ENCODE data around the gene C1QTNF1.

C1QTNF1 gene

DNA sequence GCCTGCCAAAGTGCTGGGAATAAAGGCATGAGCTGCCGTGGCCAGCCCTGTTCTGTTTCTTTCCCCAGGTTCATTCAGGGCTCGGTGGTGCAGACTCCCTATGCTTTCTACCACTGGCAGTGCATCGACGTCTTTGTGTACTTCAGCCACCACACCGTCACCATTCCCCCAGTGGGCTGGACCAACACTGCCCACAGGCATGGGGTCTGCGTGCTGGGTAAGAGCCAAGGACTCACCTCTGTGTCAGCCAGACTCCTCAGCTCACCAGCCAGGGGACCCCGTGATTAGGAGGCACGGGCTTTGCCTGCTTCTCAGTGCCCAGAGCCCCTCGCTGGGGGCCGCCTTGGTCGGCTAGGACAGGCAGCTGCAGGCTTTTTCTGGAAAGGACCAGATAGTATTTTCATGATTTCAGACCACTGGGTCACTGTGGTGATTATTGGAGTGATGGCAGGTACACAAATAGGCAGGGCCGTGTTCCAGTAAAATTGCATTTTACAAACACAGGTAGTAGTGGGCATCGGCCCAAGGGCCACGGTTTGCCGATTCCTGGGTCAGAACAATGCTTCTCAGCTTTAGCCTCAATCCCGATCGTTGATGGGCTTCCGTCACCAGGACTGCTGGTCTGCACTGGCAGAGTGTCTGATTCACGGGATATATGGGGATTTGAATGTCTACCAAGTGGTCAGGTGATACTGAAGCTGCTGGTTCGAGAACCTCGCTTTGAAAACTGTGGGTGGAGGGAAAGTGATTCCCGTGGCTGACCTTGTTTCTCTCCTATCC is 55.6 kb downstream of the C1QTNF1 start:
- no peak for DNase-seq (ENCODE audit: low read depth in 2 of 2)

GRCh38 chr17:79080349-79080748 is 56.4 kb downstream of the C1QTNF1 start:
- no peak for DNase-seq (ENCODE audit: low read depth in 2 of 2)

GRCh38 chr17:79080761-79081290 is 56.9 kb downstream of the C1QTNF1 start:
- no peak for DNase-seq (ENCODE audit: low read depth in 2 of 2)

- DNase-seq (ENCODE audit: low read depth in 2 of 2) = no peak
These were observed 57.8 kb downstream of the C1QTNF1 start for GRCh38 chr17:79081571-79082276.

DNA sequence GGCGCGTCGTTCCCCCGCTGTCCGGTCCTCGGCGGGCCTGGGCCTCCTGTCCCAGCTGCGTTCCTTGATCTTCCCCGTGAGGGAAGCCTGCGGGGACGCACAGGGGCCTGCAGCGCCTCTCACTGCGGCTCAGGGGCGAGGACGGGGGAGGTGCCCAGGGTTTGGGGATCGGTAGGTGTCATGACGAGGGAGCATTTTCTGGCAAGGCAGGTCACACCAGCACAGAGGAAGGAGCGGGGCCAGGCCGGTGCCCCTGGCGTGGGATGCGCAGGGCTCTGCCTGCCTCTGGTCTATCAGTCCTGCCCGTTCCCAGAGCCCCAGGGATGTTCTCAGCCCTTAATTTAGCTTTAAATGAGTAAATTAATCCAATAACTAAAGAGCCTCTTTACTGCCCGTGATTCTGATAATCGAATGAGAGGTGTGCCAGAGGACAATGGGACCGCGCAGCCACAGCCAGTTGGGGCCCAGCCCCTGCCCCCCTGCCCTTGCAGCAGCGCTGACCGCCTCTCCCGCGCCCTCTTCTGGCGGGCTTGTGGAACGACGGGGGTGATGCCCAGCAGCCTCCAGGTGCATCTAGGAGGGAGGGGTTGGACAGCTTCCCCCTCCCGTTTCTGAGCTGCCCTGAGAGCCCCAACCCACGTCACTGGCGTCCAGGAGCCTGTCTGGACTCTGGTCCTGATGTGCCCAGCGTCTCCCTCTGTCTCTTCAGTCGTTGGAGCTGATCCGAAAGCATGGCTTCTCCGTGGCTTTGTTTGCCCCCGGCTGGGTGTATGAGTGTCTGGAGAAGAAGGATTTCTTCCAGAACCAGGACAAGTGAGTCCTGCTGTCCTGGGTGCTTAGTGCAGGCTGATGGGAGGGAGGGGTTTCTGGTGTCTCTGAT is 58.6 kb downstream of the C1QTNF1 start:
- peak; percentile 29 to 38 for DNase-seq (ENCODE audit: low read depth in 2 of 2)

DNA sequence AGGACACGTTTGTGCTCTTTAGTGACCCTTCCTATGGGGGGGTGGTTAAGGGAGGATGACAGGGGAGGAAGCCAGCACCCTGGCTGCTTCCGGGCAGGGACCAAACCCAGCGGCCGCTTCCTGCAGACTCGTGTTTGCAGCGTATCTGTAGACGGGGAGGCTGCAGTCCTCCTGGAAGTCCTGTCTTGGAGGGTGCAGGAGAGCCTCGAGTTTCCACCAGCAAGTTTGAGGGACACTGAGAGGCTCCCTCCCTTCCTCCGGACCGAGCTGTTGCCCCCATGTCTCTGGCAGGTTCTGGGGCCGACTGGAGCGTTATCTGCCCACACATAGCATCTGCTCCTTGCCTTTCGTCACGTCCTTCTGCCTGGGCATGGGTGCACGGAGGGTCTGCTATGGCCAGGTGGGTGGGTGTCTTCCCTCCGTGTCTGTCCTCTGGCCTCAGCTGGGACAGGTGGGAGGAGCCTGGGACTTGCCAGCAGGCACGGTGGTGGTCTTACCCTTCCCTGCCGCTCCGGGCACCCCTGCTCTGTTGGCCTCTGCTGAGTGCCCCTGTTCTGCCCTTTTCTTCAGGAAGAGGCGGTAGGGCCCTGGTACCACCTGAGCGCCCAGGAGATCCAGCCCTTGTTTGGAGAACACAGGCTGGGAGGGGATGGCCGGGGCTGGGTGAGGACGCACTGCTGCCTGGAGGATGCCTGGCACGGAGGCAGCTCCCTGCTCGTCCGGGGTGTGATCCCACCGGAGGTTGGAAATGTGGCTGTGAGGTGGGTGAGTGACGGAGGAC is 59.4 kb downstream of the C1QTNF1 start:
- no peak for DNase-seq (ENCODE audit: low read depth in 2 of 2)

DNA sequence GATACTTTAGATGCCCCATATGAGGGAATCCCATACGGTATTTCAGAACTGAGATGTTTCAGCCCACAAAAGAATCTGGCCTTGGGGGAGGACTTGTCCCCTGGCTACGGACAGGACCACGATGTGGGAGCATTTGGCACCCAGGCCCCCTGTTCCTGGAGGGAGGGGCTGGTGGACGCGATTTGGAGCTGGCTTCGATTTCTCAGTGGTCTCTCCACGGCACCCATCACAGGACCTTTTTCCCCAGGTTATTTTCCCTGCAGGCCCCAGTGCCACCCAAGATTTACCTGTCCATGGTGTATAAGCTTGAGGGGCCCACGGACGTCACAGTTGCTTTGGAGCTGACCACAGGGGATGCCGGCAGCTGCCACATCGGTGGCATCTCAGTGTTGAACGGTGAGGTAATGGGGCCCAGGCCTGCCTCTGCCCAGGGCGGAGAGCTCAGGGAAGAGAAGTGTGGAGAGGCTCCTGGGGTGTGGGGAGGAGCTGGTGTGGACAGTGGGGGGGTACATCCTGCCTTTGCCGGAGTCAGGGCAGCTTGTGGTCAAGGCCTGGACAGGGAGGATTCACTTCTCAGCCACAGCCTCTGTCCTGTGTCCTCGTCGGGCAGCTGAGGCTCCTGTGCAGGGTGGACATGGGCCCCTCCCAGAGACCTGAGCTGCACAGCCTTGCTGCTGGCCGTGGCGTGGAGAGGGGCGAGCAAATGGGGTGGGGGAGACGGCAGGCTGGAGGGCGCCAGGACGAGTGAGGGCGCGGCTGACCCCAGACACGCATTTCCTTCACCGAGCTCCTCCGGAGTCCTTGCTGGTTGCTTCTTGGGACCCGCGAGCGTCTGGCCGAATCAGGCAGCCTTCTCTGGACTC is 60.6 kb downstream of the C1QTNF1 start:
- DNase-seq (ENCODE audit: low read depth in 2 of 2) = no peak

GRCh38 chr17:79085154-79085920 is 61.4 kb downstream of the C1QTNF1 start:
- no peak for DNase-seq (ENCODE audit: low read depth in 2 of 2)

DNA sequence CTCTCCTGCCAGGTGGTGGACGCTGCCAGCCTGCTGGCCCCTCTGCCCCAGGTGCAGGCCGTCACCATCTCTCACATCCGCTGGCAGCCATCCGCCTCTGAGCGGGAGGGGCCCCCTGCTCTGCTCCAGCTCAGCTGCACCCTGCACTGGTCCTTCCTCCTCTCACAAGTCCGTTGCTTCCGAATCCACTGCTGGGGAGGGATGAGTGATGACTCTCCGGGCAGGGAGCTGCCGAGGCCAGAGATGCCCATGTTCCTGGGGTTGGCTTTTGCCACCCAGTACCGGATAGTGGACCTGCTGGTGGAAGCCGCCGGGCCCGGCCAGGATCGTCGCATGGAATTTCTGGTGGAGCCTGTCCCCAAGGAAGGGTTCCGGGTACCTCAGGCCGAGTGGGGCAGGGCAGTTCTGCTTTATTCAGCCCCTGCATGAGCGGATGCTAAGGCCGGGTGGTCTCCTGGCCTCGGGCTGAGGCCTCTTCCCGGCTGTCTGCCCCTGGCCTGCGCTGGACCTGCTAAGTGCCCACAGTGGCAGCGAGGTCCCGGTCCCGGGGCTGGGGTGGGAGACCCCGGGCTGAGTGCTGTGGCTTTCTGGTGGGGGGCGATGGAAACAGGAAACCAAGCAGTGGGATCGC is 62.1 kb downstream of the C1QTNF1 start:
- DNase-seq (ENCODE audit: low read depth in 2 of 2) = no peak

GRCh38 chr17:79086609-79087427 is 62.8 kb downstream of the C1QTNF1 start:
- DNase-seq (ENCODE audit: low read depth in 2 of 2) = no peak

DNA sequence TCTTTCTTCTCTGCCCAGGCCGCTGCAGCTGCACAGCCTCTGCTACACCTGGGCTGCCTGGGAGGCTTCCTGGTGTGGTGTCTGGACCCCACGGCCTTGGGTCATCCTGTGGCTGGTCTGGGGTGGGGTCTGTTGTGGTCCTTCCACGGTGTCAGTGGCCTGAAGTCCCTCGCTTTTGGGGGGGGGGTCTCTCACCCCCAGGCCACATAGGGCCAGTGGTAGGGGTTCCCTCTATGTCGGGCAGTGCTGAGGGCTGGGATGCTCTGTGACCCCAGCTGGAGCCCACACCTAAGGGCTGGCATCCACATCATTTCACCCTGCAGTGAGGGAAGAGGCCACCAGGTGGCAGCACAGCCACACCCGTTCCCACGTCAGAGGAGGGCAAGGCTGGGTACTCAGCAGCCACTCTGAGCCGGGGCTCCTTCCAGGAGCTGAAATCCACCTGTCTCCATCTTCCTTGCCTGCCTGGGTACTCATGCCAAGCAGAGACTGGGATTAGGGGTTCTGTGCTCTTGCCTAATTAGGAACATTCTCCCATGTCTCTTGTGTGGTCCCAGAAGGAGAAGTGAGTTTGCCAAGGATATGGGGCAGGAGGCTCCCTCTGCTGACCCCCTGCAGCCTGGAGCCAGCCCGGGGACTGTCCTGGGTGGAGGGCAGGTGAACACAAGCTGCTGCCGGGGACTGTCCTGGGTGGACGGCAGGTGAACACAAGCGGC is 63.6 kb downstream of the C1QTNF1 start:
- DNase-seq (ENCODE audit: low read depth in 2 of 2) = peak; percentile 61 to 82

GRCh38 chr17:79088247-79088996 is 64.5 kb downstream of the C1QTNF1 start:
- no peak for DNase-seq (ENCODE audit: low read depth in 2 of 2)

DNA sequence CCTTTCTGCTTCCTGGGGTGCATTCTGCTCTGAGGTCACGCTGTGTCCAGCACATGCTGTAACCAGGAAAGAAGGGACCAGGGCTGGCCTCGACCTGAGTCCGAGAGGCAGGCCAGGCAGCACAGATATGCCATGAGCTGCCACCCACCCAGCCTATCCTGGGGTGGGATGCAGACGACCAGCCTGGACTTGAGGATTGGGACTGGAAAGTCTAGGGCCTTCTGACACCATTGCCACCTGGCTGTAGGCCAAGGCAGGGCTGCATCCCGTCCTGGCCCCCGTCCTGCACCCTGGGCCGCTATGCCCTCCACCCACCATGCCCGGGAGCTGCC is 65.0 kb downstream of the C1QTNF1 start:
- DNase-seq (ENCODE audit: low read depth in 2 of 2) = no peak

GRCh38 chr17:79089720-79090442 is 65.9 kb downstream of the C1QTNF1 start:
- DNase-seq (ENCODE audit: low read depth in 2 of 2) = no peak

DNA sequence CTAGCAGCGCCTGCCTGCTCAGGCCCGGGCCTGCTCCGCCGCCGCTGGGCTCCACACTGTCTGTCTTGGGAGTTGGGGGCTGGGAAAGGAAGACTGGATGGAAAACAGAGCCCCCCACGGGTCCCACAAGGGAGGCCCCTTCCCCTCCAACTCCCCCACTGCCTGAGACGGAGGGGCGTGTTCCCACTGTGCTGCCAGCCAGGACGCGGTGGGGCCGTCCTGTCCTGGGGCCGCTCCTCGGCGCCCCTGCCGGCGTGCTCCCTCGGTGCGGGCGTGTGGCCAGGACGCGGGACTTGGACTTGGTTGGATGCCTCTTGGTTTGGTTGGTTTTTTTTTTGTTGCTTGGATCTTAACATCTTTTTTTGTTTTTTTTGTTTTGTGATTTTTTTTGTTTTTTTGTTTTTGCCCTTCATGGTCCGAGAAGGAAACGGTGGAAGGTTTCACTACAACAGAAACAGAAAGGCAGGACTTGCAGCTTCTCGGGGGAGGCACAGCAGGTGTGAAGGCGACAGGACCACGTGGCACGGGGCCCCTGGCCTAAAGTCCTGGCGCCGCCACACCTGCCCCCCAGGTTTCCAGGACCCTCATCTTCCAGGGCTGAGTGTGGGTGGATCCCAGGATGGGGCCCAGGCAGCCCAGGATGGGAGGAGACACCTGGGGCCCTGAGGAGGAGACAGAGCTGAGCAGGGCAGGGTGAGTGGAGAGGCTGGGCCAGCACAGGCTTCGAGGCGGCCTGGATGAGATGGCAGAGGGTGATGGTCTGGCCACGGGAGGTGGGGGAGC is 66.7 kb downstream of the C1QTNF1 start:
- no peak for DNase-seq (ENCODE audit: low read depth in 2 of 2)

Data from stimulated activated CD4-positive, alpha-beta T cell treated with anti-CD3 and anti-CD28 coated beads, Interleukin-4, amount 100 ng/mL, for 48 hours (primary cell).